Glutamatergic neuron (in vitro differentiated cells): ENCODE measurements around the gene SLC6A17. TPM values are rescaled to one million over a fixed set of nuclear protein-coding genes. Genes with fewer than 3 reads are reported as not detected.

Experiments used
- DNase-seq: peaks from one replicate; pipeline ENCODE4 v3.0.0; 2022
- H3K27ac Mint-ChIP-seq: one replicate; pipeline ENCODE4 v1.8.0; 2020; ENCODE audit warnings: mild to moderate bottlenecking, mixed read lengths, inconsistent platforms; ENCODE audit not compliant: unreplicated experiment
- H3K27me3 Mint-ChIP-seq: one replicate; pipeline ENCODE4 v1.8.0; 2020; ENCODE audit warnings: mild to moderate bottlenecking, moderate library complexity, mixed read lengths, inconsistent platforms; ENCODE audit not compliant: unreplicated experiment
- H3K36me3 Mint-ChIP-seq: one replicate; pipeline ENCODE4 v1.8.0; 2020; ENCODE audit warnings: mild to moderate bottlenecking, mixed read lengths, inconsistent platforms; ENCODE audit not compliant: unreplicated experiment
- H3K4me1 Mint-ChIP-seq: one replicate; pipeline ENCODE4 v1.8.0; 2020; ENCODE audit warnings: mild to moderate bottlenecking, low read depth, mixed read lengths, inconsistent platforms; ENCODE audit not compliant: unreplicated experiment
- H3K4me3 Mint-ChIP-seq: one replicate; pipeline ENCODE4 v1.8.0; 2020; ENCODE audit warnings: mild to moderate bottlenecking, mixed read lengths, inconsistent platforms; ENCODE audit not compliant: unreplicated experiment
- H3K9me3 Mint-ChIP-seq: one replicate; pipeline ENCODE4 v1.8.0; 2020; ENCODE audit warnings: mild to moderate bottlenecking, moderate library complexity, mixed read lengths, inconsistent platforms; ENCODE audit not compliant: unreplicated experiment
- total RNA-seq: library from RNA; stranded (reverse); fragmentation: NEBNext Ultra II Directional; extraction: Animal tissue kit (Norgen Biotek cat#: 25700); gene quantifications from one replicate; pipeline ENCODE4 v1.2.1, GENCODE V29; 2021; ENCODE audit not compliant: unreplicated experiment
- TF ChIP-seq, protein P1 (sequence below): fragments of 200-600 bp; sonication (generic); IDR thresholded peaks from one replicate; pipeline ENCODE4 v1.5.0; 2021; ENCODE audit not compliant: partially characterized antibody, unreplicated experiment

Gene SLC6A17
- total RNA-seq, 1 donor from 2014 or later, result 6.4 TPM

DNA sequence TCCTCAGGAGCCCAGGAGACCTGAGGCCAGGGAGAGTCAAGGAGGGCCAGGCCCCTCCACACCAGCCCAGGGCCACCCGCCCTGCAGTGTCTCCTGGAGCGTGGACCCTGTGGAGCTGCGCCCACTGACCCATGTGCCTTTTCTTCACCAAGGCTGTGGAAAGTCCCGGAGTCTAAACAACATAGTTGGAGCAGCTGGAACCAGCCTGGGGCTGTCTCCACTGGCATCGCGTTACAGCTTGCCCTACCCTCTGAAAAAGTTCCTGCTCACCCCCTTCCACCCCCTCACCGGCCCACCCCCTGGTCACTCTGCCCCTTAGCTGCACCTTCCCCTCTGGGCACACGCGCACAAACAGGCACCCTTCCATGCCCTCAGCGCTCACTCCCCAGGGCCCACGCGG is 78.1 kb downstream of the SLC6A17 start:
- Mint-ChIP-seq H3K27me3 (peaks cover 12% of the 10 kb centered on the region), H3K36me3 (peaks cover 6% of the 10 kb centered on the region), H3K27ac (no peak overlapping the region), H3K4me3 (no peak overlapping the region), H3K9me3 (peaks cover 2% of the 10 kb centered on the region), H3K4me1 (no peaks in the 10 kb centered on the region)
- TF ChIP-seq, protein P1, sequence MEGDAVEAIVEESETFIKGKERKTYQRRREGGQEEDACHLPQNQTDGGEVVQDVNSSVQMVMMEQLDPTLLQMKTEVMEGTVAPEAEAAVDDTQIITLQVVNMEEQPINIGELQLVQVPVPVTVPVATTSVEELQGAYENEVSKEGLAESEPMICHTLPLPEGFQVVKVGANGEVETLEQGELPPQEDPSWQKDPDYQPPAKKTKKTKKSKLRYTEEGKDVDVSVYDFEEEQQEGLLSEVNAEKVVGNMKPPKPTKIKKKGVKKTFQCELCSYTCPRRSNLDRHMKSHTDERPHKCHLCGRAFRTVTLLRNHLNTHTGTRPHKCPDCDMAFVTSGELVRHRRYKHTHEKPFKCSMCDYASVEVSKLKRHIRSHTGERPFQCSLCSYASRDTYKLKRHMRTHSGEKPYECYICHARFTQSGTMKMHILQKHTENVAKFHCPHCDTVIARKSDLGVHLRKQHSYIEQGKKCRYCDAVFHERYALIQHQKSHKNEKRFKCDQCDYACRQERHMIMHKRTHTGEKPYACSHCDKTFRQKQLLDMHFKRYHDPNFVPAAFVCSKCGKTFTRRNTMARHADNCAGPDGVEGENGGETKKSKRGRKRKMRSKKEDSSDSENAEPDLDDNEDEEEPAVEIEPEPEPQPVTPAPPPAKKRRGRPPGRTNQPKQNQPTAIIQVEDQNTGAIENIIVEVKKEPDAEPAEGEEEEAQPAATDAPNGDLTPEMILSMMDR, result no peak
- DNase-seq, result no peak

DNA sequence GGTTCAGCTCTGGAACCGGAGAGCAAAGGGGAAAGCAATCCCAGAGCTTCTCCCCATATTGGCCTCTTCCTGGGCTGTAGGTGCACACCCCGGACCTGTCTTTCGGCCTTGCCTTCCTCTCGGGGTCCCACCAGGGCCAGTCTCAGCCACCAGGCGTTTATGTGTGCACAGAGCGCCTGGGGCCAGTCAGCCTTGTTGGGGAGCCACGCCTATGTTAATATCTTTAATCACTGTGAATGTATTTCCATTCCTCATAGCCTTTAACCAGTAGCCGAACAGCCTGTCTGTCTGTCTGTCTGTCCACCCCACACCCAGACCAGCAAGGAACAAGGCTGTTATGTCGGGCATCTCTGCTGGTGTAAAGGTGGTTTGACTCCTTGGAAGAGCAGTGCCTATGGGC is 78.6 kb downstream of the SLC6A17 start:
- Mint-ChIP-seq H3K4me3 (no peak overlapping the region), H3K36me3 (peaks cover 10% of the 10 kb centered on the region), H3K27ac (no peak overlapping the region), H3K27me3 (peaks cover 16% of the 10 kb centered on the region), H3K4me1 (peaks cover 2% of the 10 kb centered on the region), H3K9me3 (peaks cover 3% of the 10 kb centered on the region)
- DNase-seq, result no peak
- TF ChIP-seq, protein P1, result no peak

DNA sequence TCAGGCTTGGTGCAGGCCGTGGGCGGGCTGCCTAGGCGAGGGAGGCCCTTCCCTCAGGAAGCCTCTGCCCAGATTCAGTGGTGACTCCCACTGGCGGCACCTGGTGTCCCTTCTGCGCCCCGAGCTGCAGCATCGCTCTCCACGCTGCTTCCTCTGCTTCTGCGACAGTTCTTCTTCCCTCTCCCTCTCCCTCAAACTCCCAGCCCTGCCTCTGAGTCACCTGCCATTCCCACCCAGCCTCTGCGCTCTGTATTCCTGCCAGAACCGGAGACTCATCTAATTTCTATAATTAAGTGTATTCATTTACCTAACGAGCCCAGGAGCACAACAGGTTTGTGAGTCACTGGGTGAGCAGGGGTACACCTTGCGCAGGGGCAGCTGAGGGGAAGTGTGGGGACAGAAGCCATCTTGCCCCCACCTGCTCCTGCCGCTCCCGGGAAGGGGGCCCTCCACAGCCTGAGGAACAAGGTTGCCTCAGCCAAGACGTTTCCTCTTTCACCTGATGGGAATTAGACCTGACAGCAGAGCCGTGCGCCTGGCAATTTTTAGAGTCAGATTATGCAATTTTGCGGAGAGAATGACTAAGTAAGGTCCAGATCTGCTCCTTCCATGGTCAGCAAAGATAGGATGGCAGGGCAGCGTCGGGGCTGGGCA is 79.2 kb downstream of the SLC6A17 start:
- peaks cover 4% of the 10 kb centered on the region for H3K9me3 Mint-ChIP-seq
- no peak for DNase-seq
- peaks cover 17% of the 10 kb centered on the region for H3K27me3 Mint-ChIP-seq
- H3K27ac Mint-ChIP-seq, result no peak overlapping the region
- peaks cover 4% of the 10 kb centered on the region for H3K4me1 Mint-ChIP-seq
- TF ChIP-seq, protein P1, result no peak
- H3K36me3 Mint-ChIP-seq, result peaks cover 10% of the 10 kb centered on the region
- no peak overlapping the region for H3K4me3 Mint-ChIP-seq

DNA sequence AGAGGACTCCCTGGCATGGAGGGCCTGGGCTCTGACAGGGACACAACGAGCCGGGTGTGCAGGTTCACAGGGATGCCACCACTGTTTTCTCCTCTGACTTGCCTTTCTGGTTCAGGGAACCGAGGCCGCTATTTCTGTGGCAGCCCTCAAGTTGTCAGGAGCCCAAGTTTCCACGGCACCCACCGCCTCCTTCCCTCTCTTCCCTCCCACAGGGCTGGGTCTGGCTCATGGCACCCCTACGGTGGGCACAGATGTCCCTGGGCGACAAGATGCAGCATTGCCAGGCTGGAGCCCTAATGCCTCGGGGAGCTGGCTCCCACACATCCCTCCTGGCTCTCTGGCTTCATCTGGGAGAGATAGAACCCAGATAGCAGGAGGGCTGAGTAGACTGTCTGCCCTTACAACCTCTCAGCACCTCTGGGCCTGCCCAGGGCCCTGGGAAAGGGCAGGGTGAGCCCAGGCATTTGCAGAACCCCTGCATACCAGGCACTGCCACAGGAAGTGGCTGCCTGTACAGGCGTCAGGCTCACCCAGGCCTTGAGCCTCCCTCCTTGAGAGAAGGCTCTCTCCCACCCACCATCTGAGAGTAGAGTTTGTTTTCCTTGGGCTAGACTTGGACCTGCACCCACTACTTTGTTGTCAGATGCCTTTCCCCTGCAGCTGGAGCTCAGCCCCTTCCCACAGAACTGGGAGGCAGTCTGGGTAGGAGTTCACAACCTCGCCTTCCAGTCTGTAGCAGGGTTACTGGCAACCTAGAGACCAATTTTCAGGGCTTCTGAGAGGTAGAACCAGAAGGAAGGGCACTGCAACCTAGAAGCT is 80.3 kb downstream of the SLC6A17 start:
- Mint-ChIP-seq H3K27me3 (peaks cover 16% of the 10 kb centered on the region), H3K36me3 (peaks cover 10% of the 10 kb centered on the region), H3K27ac (no peak overlapping the region), H3K9me3 (peaks cover 4% of the 10 kb centered on the region), H3K4me1 (peaks cover 14% of the 10 kb centered on the region), H3K4me3 (no peak overlapping the region)
- TF ChIP-seq, protein P1, result no peak
- no peak for DNase-seq

DNA sequence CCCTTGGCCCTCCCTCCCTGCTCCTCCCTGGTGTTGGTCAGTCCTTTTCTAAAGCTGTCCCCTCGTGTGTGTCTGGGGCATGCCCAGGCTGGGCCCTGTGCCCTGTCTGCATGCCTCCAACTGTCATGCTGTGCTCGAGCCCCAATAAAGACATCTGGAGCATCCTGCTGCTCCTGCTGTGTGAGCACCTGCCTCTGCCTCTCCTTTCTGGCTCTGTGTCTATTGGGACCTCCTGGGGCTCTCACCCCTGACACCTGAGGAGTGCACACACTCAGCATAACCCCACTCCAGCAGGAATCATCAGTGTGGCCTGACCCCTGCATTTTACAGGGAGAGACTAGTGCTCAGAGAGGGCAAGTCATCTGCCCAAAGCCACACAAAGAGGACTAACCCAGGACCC is 83.6 kb downstream of the SLC6A17 start:
- no peak for DNase-seq
- H3K4me3 Mint-ChIP-seq, result no peak overlapping the region
- H3K9me3 Mint-ChIP-seq, result peaks cover 13% of the 10 kb centered on the region
- peaks cover 33% of the 10 kb centered on the region for H3K4me1 Mint-ChIP-seq
- H3K36me3 Mint-ChIP-seq, result peaks cover 10% of the 10 kb centered on the region
- peak overlapping the region; percentile 64 for H3K27ac Mint-ChIP-seq
- TF ChIP-seq, protein P1, result no peak
- peaks cover 15% of the 10 kb centered on the region for H3K27me3 Mint-ChIP-seq
